HepG2 (cell line): ENCODE data around the gene HSPE1. TPM values are rescaled to one million over a fixed set of nuclear protein-coding genes. Genes with fewer than 3 reads are reported as not detected.

Source experiments
- ATAC-seq: fragments of 200-7000 bp; cut with Tn5 transposase; 3 replicates; pipeline ENCODE4 v1.9.1; 2020; ENCODE audit warnings: mild to moderate bottlenecking, moderate library complexity
- BruUV-seq: library from RNA; stranded (reverse); fragments of 400-500 nt; replicated peaks from 2 replicates; lab custom pipeline; 2021; lab: Mats Ljungman, UMichigan
- CTCF ChIA-PET: fragments of 300-600 bp; formaldehyde crosslinking; extraction: SDS; loops from one replicate; lab custom pipeline; 2021; ENCODE audit warnings: low total read pairs, inconsistent platforms, low intra/inter-chr PET ratio; lab: Yijun Ruan, JAX
- POLR2A ChIA-PET: fragments of 350-600 bp; sonication (Branson Sonifier 250); formaldehyde crosslinking; loops from one replicate; lab custom pipeline; 2020; ENCODE audit warnings: antibody characterized with exemption, inconsistent platforms; lab: Yijun Ruan, JAX
- DNase-seq: peaks from one replicate; pipeline ENCODE4 v3.0.0-alpha.2; 2015; ENCODE audit warnings: low spot score
- FAIRE-seq: peaks from 3 replicates; lab custom pipeline; 2011; peaks lifted over from hg19 to GRCh38; lab: Jason Lieb, UNC
- H2AFZ ChIP-seq: one replicate; pipeline ENCODE4 v1.6.1; 2011; ENCODE audit warnings: low read length, inconsistent platforms
- H3K27ac ChIP-seq: fragments of 300-600 bp; 3 replicates; pipeline ENCODE4 v1.8.0; 2011; ENCODE audit warnings: mixed run types, mild to moderate bottlenecking, mixed read lengths, low read length, inconsistent platforms; ENCODE audit not compliant: insufficient read depth; ENCODE audit errors: extremely low read length
- H3K27me3 ChIP-seq, 2 experiments: fragments of 200-600 bp in 1 of 2; 2 replicates in 1 of 2; 3 replicates in 1 of 2; pipeline versions ENCODE4 v1.6.0 to v1.8.0; 2011; ENCODE audit warnings: low read length in 2 of 2, mild to moderate bottlenecking in 2 of 2, moderate library complexity in 2 of 2, inconsistent platforms in 1 of 2; ENCODE audit not compliant: insufficient read depth in 2 of 2, control insufficient read depth in 1 of 2
- H3K36me3 ChIP-seq, 2 experiments: fragments of 200-600 bp in 1 of 2; replicated peaks in 1 of 2; 2 replicates in 1 of 2; 3 replicates in 1 of 2; pipeline versions ENCODE4 v1.5.1 to v1.8.0; 2011; ENCODE audit warnings: low read length in 2 of 2, inconsistent platforms in 1 of 2; ENCODE audit not compliant: insufficient read depth in 2 of 2, control insufficient read depth in 1 of 2
- H3K4me1 ChIP-seq: 2 replicates; pipeline ENCODE4 v1.5.1; 2012; ENCODE audit warnings: low read length, inconsistent platforms; ENCODE audit not compliant: insufficient read depth
- H3K4me2 ChIP-seq: 2 replicates; pipeline ENCODE4 v1.6.0; 2011; ENCODE audit warnings: low read depth, low read length, inconsistent platforms
- H3K4me3 ChIP-seq, 3 experiments: fragments of 200-600 bp in 1 of 3; sonication (generic), shearing (Covaris generic) in 1 of 3; replicated peaks in 1 of 3; 2 replicates each; pipeline ENCODE4 v1.5.1; 2011 to 2016; ENCODE audit warnings: low read length in 3 of 3, inconsistent platforms in 2 of 3, low read depth in 2 of 3, mild to moderate bottlenecking in 2 of 3, control low read depth in 1 of 3, mixed read lengths in 1 of 3; ENCODE audit not compliant: insufficient read depth in 1 of 3
- H3K79me2 ChIP-seq: one replicate; pipeline ENCODE4 v1.6.1; 2011; ENCODE audit warnings: low read length, inconsistent platforms; ENCODE audit not compliant: insufficient read depth
- H3K9ac ChIP-seq: 2 replicates; pipeline ENCODE4 v1.6.0; 2011; ENCODE audit warnings: mild to moderate bottlenecking, low read depth, low read length, inconsistent platforms; ENCODE audit not compliant: insufficient read depth
- H3K9me3 ChIP-seq: 2 replicates; pipeline ENCODE4 v1.5.1; 2012; ENCODE audit warnings: mild to moderate bottlenecking, low read length
- H4K20me1 ChIP-seq: 2 replicates; pipeline ENCODE4 v1.6.0; 2011; ENCODE audit warnings: inconsistent platforms, mild to moderate bottlenecking, low read length, moderate library complexity; ENCODE audit not compliant: insufficient read depth
- CEBPB ChIP-seq: IDR thresholded peaks from 2 replicates; pipeline ENCODE4 v1.6.1; 2011; ENCODE audit warnings: low read depth, low read length, improper control_type of control experiment, borderline replicate concordance
- CEBPG ChIP-seq: IDR thresholded peaks from 2 replicates; pipeline ENCODE4 v1.6.1; 2016
- FOXP1 ChIP-seq, 2 experiments: fragments of 450-650 bp in 1 of 2; IDR thresholded peaks; 2 replicates each; pipeline ENCODE4 v1.6.1; 2017 to 2018; ENCODE audit warnings: antibody characterized with exemption in 1 of 2
- HNF4A ChIP-seq: sonication (generic); formaldehyde crosslinking; IDR thresholded peaks from 2 replicates; pipeline ENCODE4 v1.4.0; 2020; ENCODE audit warnings: missing genetic modification reagents
- IRF2 ChIP-seq: IDR thresholded peaks from 2 replicates; pipeline ENCODE4 v1.6.1; 2018; ENCODE audit warnings: missing genetic modification reagents, missing compliant biosample characterization
- KLF16 ChIP-seq, 2 experiments: sonication (generic) in 1 of 2; formaldehyde crosslinking in 1 of 2; IDR thresholded peaks; 2 replicates each; pipeline versions ENCODE4 v1.6.1 to v1.8.0; 2016 to 2023; ENCODE audit warnings: missing genetic modification reagents in 2 of 2, missing compliant biosample characterization in 1 of 2
- MED1 ChIP-seq: sonication (generic); formaldehyde crosslinking; IDR thresholded peaks from 2 replicates; pipeline ENCODE4 v1.4.0; 2020; ENCODE audit warnings: missing genetic modification reagents
- MIER3 ChIP-seq: IDR thresholded peaks from 2 replicates; pipeline ENCODE4 v1.6.1; 2016; ENCODE audit warnings: missing compliant biosample characterization, borderline replicate concordance
- NCOR1 ChIP-seq: fragments of 200-600 bp; sonication (generic); IDR thresholded peaks from 2 replicates; pipeline ENCODE4 v1.7.0; 2017; ENCODE audit warnings: antibody characterized with exemption, low read length, borderline replicate concordance
- POLR2A ChIP-seq, 2 experiments: IDR thresholded peaks; 2 replicates each; pipeline ENCODE4 v1.6.1; 2011; ENCODE audit warnings: low read depth in 2 of 2, low read length in 2 of 2, mild to moderate bottlenecking in 1 of 2, moderate library complexity in 1 of 2; ENCODE audit not compliant: insufficient read depth in 1 of 2
- PRPF4 ChIP-seq: fragments of 200-400 bp; formaldehyde crosslinking; IDR thresholded peaks from 2 replicates; pipeline ENCODE4 v1.6.1; 2016; ENCODE audit warnings: low read length, low read depth; ENCODE audit not compliant: poor library complexity, severe bottlenecking
- SAP130 ChIP-seq: IDR thresholded peaks from 2 replicates; pipeline ENCODE4 v1.6.1; 2016; ENCODE audit warnings: low read depth
- SIN3A ChIP-seq: IDR thresholded peaks from 2 replicates; pipeline ENCODE4 v1.6.1; 2011; ENCODE audit warnings: low read depth, mild to moderate bottlenecking, control low read depth, low read length, borderline replicate concordance
- SOX5 ChIP-seq: IDR thresholded peaks from 2 replicates; pipeline ENCODE4 v1.6.1; 2016; ENCODE audit warnings: borderline replicate concordance
- SSRP1 ChIP-seq: IDR thresholded peaks from 2 replicates; pipeline ENCODE4 v1.6.1; 2016; ENCODE audit warnings: control low read depth
- ZNF232 ChIP-seq: sonication (generic); formaldehyde crosslinking; IDR thresholded peaks from 2 replicates; pipeline ENCODE4 v1.4.0; 2020; ENCODE audit warnings: missing genetic modification reagents, borderline replicate concordance
- ZNF441 ChIP-seq: sonication (generic); formaldehyde crosslinking; IDR thresholded peaks from 2 replicates; pipeline ENCODE4 v1.7.0; 2021; ENCODE audit warnings: missing genetic modification reagents, borderline replicate concordance
- ZNF546 ChIP-seq: sonication (generic); formaldehyde crosslinking; conservative IDR thresholded peaks from 2 replicates; pipeline ENCODE4 v1.8.1; 2023; ENCODE audit warnings: mild to moderate bottlenecking, missing genetic modification reagents
- ZNF850 ChIP-seq: sonication (generic); formaldehyde crosslinking; conservative IDR thresholded peaks from 2 replicates; pipeline ENCODE4 v1.9.0; 2021; ENCODE audit warnings: mild to moderate bottlenecking, missing genetic modification reagents
- WGBS: methylation state at CpG from one replicate; pipeline ENCODE4 v1.1.6; 2017; ENCODE audit warnings: low lambda C conversion rate; 5-methylcytosine and 5-hydroxymethylcytosine counted together
- in situ Hi-C: cut with HindIII; loops from 2 replicates; pipeline ENCODE4 v1.10.0; 2017; ENCODE audit warnings: low pct_unique_long_range_greater_than_20kb; ENCODE audit not compliant: extremely low pct_ligation_motif_present
- intact Hi-C: fragments of 100-400 bp; cut with micrococcal nuclease; formaldehyde crosslinking; loops from one replicate; pipeline ENCODE4 v1.10.0; 2022; ENCODE audit not compliant: unreplicated experiment
- polyA plus RNA-seq, 8 experiments: library from polyadenylated mRNA; depleted of rRNA in 3 of 8; stranded (reverse) in 7 of 8; unstranded in 1 of 8; fragments of >200 nt; fragmentation: Illumina TruSeq in 4 of 8; extraction: Trizol in 4 of 8; gene quantifications; 2 replicates each; pipeline versions ENCODE4 v1.2.1 to v1.2.3, GENCODE V29; 2011 to 2016; ENCODE audit warnings: low read depth in 4 of 8, missing spikeins in 1 of 8, mixed read lengths in 1 of 8; ENCODE audit not compliant: insufficient read depth in 1 of 8
- total RNA-seq, 5 experiments: library from RNA; depleted of rRNA; stranded (reverse); fragments of >200 nt; fragmentation: Illumina TruSeq; extraction: Trizol; gene quantifications; 2 replicates each; pipeline ENCODE4 v1.2.3, GENCODE V29; 2016; ENCODE audit warnings: low read depth in 1 of 5
- TF ChIP-seq, protein P1 (sequence below): sonication (generic); formaldehyde crosslinking; IDR thresholded peaks from 2 replicates; pipeline ENCODE4 v1.5.0; 2020; ENCODE audit warnings: mild to moderate bottlenecking, missing genetic modification reagents, borderline replicate concordance
- TF ChIP-seq, protein P2 (sequence below): IDR thresholded peaks from 2 replicates; pipeline ENCODE4 v1.6.1; 2012; ENCODE audit warnings: low read depth, low read length, improper control_type of control experiment

The HSPE1 gene
- total and polyA plus RNA-seq, 2 of the 13 experiments (the other 11 are each of a cell fraction or from before 2014, with no cell fraction given) = 244 to 823 TPM

DNA sequence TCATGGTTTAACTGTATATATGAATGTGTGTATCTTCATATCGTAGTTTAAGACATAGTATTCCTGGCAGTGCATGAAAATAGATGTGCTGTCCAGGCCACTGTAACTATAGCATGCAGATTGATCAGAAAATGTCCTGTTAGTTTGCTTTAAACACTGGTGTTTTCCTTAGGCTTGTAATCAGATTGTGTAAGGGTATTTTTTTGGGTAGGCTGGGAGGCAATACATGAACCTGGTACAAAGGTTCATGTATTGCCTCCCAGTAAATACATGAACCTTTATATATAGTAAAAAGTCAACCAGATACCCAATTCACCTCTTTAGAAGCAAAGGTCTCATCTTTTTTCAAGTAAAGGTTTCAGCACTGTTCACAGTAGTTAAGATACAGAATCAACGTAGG, 45.3 kb upstream of the HSPE1 start:
- H3K79me2 ChIP-seq = peaks cover 64% of the 10 kb centered on the region
- in situ Hi-C loops = no loop called here
- intact Hi-C loops = loop anchor here (5.0 kb wide), 1 partner anchor 252 kb away; the partner anchor contains the start of gene MARS2
- no peak overlapping the region for H2AFZ ChIP-seq
- ATAC-seq (no peak), DNase-seq (no peak), FAIRE-seq (no peak)
- peaks cover 0 to 11% of the 10 kb centered on the region in 2 experiments; a peak in 3 of 5 replicates for H3K36me3 ChIP-seq
- H3K27ac ChIP-seq = peak overlapping the region; percentile 97
- H3K4me1 ChIP-seq = peaks cover 36% of the 10 kb centered on the region
- no peaks in the 10 kb centered on the region; a peak in 1 of 5 replicates for H3K27me3 ChIP-seq
- peak overlapping the region; percentile 98 for H3K9ac ChIP-seq
- ChIA-PET POLR2A (interaction anchor here (0.6 to 8.2 kb wide), 4 partner anchors 16 to 45 kb away, joined by 3 to 306 read pairs (median 140); partner anchors contain the start of genes HSPD1, HSPE1 and SF3B1), CTCF (no interaction called here)
- peak overlapping the region; percentile 80 to 96 (median 95) for H3K4me3 ChIP-seq
- 33% methylated on average over 2 of the region's 2 CpGs for WGBS
- H4K20me1 ChIP-seq = no peaks in the 10 kb centered on the region; the same call in 1 of the 2 replicates
- peak overlapping the region; percentile 93 for H3K4me2 ChIP-seq
- no peaks in the 10 kb centered on the region for H3K9me3 ChIP-seq
- no TSS peak for BruUV-seq
- TF ChIP-seq IRF2 (0 out of 2 replicates have a peak, but pooled peaks have one; percentile 5), SSRP1 (CRISPR knock-in tag) (no peak), ZNF232 (0 out of 2 replicates have a peak, but pooled peaks have one; percentile 8), MED1 (CRISPR knock-in tag) (peak; percentile 43), SAP130 (CRISPR knock-in tag) (peak; percentile 33; the same call in 1 of the 2 replicates), POLR2A (IDR thresholded peaks at IDR 0.05; ENCODE audit: insufficient read depth in 1 of 2, low read depth in 2 of 2, low read length in 2 of 2) (peak in 1 of 2 experiments; percentile 46; a peak in 1 of 4 replicates), CEBPB (peak; percentile 20; the same call in 1 of the 2 replicates), MIER3 (CRISPR knock-in tag) (0 out of 2 replicates have a peak, but pooled peaks have one; percentile 25), NCOR1 (peak; percentile 40; the same call in 1 of the 2 replicates), KLF16 (CRISPR knock-in tag; IDR thresholded peaks at IDR 0.05) (no peak), SOX5 (CRISPR knock-in tag) (0 out of 2 replicates have a peak, but pooled peaks have one; percentile 11), CEBPG (CRISPR knock-in tag) (peak; percentile 52), PRPF4 (no peak), FOXP1 (IDR thresholded peaks at IDR 0.05) (no peak), FOXP1 (CRISPR knock-in tag; IDR thresholded peaks at IDR 0.05) (peak; percentile 31; the same call in 1 of the 2 replicates), ZNF850 (CRISPR knock-in tag) (no peak), SIN3A (0 out of 2 replicates have a peak, but pooled peaks have one; percentile 50), ZNF546 (no peak), ZNF441 (no peak), HNF4A (CRISPR knock-in tag) (peak; percentile 33)
- TF ChIP-seq, protein P1, sequence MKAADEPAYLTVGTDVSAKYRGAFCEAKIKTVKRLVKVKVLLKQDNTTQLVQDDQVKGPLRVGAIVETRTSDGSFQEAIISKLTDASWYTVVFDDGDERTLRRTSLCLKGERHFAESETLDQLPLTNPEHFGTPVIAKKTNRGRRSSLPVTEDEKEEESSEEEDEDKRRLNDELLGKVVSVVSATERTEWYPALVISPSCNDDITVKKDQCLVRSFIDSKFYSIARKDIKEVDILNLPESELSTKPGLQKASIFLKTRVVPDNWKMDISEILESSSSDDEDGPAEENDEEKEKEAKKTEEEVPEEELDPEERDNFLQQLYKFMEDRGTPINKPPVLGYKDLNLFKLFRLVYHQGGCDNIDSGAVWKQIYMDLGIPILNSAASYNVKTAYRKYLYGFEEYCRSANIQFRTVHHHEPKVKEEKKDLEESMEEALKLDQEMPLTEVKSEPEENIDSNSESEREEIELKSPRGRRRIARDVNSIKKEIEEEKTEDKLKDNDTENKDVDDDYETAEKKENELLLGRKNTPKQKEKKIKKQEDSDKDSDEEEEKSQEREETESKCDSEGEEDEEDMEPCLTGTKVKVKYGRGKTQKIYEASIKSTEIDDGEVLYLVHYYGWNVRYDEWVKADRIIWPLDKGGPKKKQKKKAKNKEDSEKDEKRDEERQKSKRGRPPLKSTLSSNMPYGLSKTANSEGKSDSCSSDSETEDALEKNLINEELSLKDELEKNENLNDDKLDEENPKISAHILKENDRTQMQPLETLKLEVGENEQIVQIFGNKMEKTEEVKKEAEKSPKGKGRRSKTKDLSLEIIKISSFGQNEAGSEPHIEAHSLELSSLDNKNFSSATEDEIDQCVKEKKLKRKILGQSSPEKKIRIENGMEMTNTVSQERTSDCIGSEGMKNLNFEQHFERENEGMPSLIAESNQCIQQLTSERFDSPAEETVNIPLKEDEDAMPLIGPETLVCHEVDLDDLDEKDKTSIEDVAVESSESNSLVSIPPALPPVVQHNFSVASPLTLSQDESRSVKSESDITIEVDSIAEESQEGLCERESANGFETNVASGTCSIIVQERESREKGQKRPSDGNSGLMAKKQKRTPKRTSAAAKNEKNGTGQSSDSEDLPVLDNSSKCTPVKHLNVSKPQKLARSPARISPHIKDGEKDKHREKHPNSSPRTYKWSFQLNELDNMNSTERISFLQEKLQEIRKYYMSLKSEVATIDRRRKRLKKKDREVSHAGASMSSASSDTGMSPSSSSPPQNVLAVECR (CRISPR knock-in tag) = no peak
- TF ChIP-seq, protein P2, sequence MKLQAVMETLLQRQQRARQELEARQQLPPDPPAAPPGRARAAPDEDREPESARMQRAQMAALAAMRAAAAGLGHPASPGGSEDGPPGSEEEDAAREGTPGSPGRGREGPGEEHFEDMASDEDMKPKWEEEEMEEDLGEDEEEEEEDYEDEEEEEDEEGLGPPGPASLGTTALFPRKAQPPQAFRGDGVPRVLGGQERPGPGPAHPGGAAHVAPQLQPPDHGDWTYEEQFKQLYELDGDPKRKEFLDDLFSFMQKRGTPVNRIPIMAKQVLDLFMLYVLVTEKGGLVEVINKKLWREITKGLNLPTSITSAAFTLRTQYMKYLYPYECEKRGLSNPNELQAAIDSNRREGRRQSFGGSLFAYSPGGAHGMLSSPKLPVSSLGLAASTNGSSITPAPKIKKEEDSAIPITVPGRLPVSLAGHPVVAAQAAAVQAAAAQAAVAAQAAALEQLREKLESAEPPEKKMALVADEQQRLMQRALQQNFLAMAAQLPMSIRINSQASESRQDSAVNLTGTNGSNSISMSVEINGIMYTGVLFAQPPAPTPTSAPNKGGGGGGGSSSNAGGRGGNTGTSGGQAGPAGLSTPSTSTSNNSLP = 0 out of 2 replicates have a peak, but pooled peaks have one; percentile 32
